BLaER1 (cell line): ENCODE results near the gene PIGK.
"Not testable (repeated sequence)": the region's sequence is repeated elsewhere in the genome, so short reads cannot be mapped to it uniquely, and the experiment has no call there.

ENCODE experiments used
- H3K27ac ChIP-seq: shearing (Covaris generic); formaldehyde crosslinking; 2 replicates; pipeline ENCODE4 v1.8.1; 2022
- H3K27me3 ChIP-seq: shearing (Covaris generic); formaldehyde crosslinking; 2 replicates; pipeline ENCODE4 v1.8.1; 2022
- H3K36me3 ChIP-seq: shearing (Covaris generic); formaldehyde crosslinking; 2 replicates; pipeline ENCODE4 v1.8.1; 2022
- H3K4me1 ChIP-seq: shearing (Covaris generic); formaldehyde crosslinking; 2 replicates; pipeline ENCODE4 v1.8.1; 2022
- H3K4me2 ChIP-seq: shearing (Covaris generic); formaldehyde crosslinking; 2 replicates; pipeline ENCODE4 v1.8.1; 2022
- H3K4me3 ChIP-seq: shearing (Covaris generic); formaldehyde crosslinking; 2 replicates; pipeline ENCODE4 v1.8.1; 2022
- H3K9ac ChIP-seq: shearing (Covaris generic); formaldehyde crosslinking; 2 replicates; pipeline ENCODE4 v1.8.1; 2022
- H3K9me3 ChIP-seq: shearing (Covaris generic); formaldehyde crosslinking; 2 replicates; pipeline ENCODE4 v1.8.1; 2022
- H4K20me1 ChIP-seq: shearing (Covaris generic); formaldehyde crosslinking; 2 replicates; pipeline ENCODE4 v1.8.1; 2022
- Cebpa-rat ChIP-seq: shearing (Covaris generic); IDR thresholded peaks from 2 replicates; pipeline ENCODE4 v1.8.1; 2022

PIGK gene

GRCh38 chr1:77164434-77164944 lies 54.7 kb downstream of the PIGK start:
- Histone ChIP-seq H4K20me1 (no peaks in the 10 kb centered on the region), H3K4me3 (no peak overlapping the region), H3K36me3 (peaks cover 9% of the 10 kb centered on the region), H3K4me1 (no peaks in the 10 kb centered on the region), H3K27ac (no peak overlapping the region), H3K27me3 (no peaks in the 10 kb centered on the region), H3K9ac (no peak overlapping the region), H3K9me3 (peaks cover 8% of the 10 kb centered on the region), H3K4me2 (no peak overlapping the region)
- TF ChIP-seq Cebpa-rat = no peak

- H4K20me1 ChIP-seq, H3K4me3 ChIP-seq, H3K4me1 ChIP-seq, H3K27ac ChIP-seq, H3K27me3 ChIP-seq, H3K9ac ChIP-seq, H3K4me2 ChIP-seq: not testable (repeated sequence)
- H3K36me3 ChIP-seq = peaks cover 27% of the 10 kb centered on the region
- peaks cover 28% of the 10 kb centered on the region for H3K9me3 ChIP-seq
Measured at GRCh38 chr1:77159706-77160105, 59.5 kb downstream of the PIGK start.

- no peak for TF ChIP-seq Cebpa-rat
- Histone ChIP-seq H3K4me1 (no peaks in the 10 kb centered on the region), H3K27me3 (no peaks in the 10 kb centered on the region), H4K20me1 (no peaks in the 10 kb centered on the region), H3K4me3 (no peak overlapping the region), H3K4me2 (no peak overlapping the region), H3K27ac (no peak overlapping the region), H3K36me3 (peaks cover 27% of the 10 kb centered on the region), H3K9me3 (peaks cover 33% of the 10 kb centered on the region), H3K9ac (no peak overlapping the region)
Measured at GRCh38 chr1:77156214-77156613, 63.0 kb downstream of the PIGK start.

GRCh38 chr1:77146270-77146669 lies 73.0 kb downstream of the PIGK start:
- no peaks in the 10 kb centered on the region for H4K20me1 ChIP-seq
- TF ChIP-seq Cebpa-rat = no peak
- no peaks in the 10 kb centered on the region for H3K9me3 ChIP-seq
- H3K4me3 ChIP-seq = no peak overlapping the region
- H3K36me3 ChIP-seq = no peaks in the 10 kb centered on the region
- no peaks in the 10 kb centered on the region for H3K27me3 ChIP-seq
- no peak overlapping the region for H3K9ac ChIP-seq
- no peak overlapping the region for H3K4me2 ChIP-seq
- no peaks in the 10 kb centered on the region for H3K4me1 ChIP-seq
- H3K27ac ChIP-seq = no peak overlapping the region

- Histone ChIP-seq H3K27ac (no peak overlapping the region), H3K9ac (no peak overlapping the region), H3K4me2 (no peak overlapping the region), H3K4me3 (no peak overlapping the region), H3K4me1 (no peaks in the 10 kb centered on the region), H4K20me1 (no peaks in the 10 kb centered on the region), H3K36me3 (no peaks in the 10 kb centered on the region), H3K27me3 (no peaks in the 10 kb centered on the region), H3K9me3 (no peaks in the 10 kb centered on the region)
- no peak for TF ChIP-seq Cebpa-rat
Measured at GRCh38 chr1:77143529-77144121, 75.6 kb downstream of the PIGK start.

- Histone ChIP-seq H3K36me3 (no peaks in the 10 kb centered on the region), H3K9me3 (no peaks in the 10 kb centered on the region), H3K9ac (no peak overlapping the region), H3K27ac (no peak overlapping the region), H4K20me1 (no peaks in the 10 kb centered on the region), H3K4me2 (no peak overlapping the region), H3K27me3 (no peaks in the 10 kb centered on the region), H3K4me3 (no peak overlapping the region), H3K4me1 (no peaks in the 10 kb centered on the region)
- TF ChIP-seq Cebpa-rat = no peak
Measured at GRCh38 chr1:77139389-77139788, 79.8 kb downstream of the PIGK start.

- no peak overlapping the region for H3K4me3 ChIP-seq
- no peak overlapping the region for H3K4me2 ChIP-seq
- TF ChIP-seq Cebpa-rat = no peak
- H3K9me3 ChIP-seq = no peaks in the 10 kb centered on the region
- H3K27me3 ChIP-seq = no peaks in the 10 kb centered on the region
- no peaks in the 10 kb centered on the region for H4K20me1 ChIP-seq
- no peak overlapping the region for H3K9ac ChIP-seq
- no peak overlapping the region for H3K27ac ChIP-seq
- H3K4me1 ChIP-seq = no peaks in the 10 kb centered on the region
- no peaks in the 10 kb centered on the region for H3K36me3 ChIP-seq
Measured at GRCh38 chr1:77134359-77134758, 84.9 kb downstream of the PIGK start.

GRCh38 chr1:77133731-77134358 lies 85.4 kb downstream of the PIGK start:
- H3K4me3 ChIP-seq = no peak overlapping the region
- no peaks in the 10 kb centered on the region for H3K27me3 ChIP-seq
- no peak overlapping the region for H3K4me2 ChIP-seq
- H3K4me1 ChIP-seq = no peaks in the 10 kb centered on the region
- H4K20me1 ChIP-seq = no peaks in the 10 kb centered on the region
- no peaks in the 10 kb centered on the region for H3K9me3 ChIP-seq
- TF ChIP-seq Cebpa-rat = no peak
- H3K27ac ChIP-seq = no peak overlapping the region
- no peaks in the 10 kb centered on the region for H3K36me3 ChIP-seq
- no peak overlapping the region for H3K9ac ChIP-seq

GRCh38 chr1:77126307-77126706 lies 92.9 kb downstream of the PIGK start:
- no peaks in the 10 kb centered on the region for H3K36me3 ChIP-seq
- no peak overlapping the region for H3K9ac ChIP-seq
- no peaks in the 10 kb centered on the region for H4K20me1 ChIP-seq
- H3K9me3 ChIP-seq = no peaks in the 10 kb centered on the region
- H3K4me1 ChIP-seq = no peaks in the 10 kb centered on the region
- H3K27me3 ChIP-seq = no peaks in the 10 kb centered on the region
- no peak overlapping the region for H3K4me2 ChIP-seq
- no peak for TF ChIP-seq Cebpa-rat
- no peak overlapping the region for H3K4me3 ChIP-seq
- H3K27ac ChIP-seq = no peak overlapping the region

- H3K9me3 ChIP-seq = no peaks in the 10 kb centered on the region
Measured at GRCh38 chr1:77121503-77121902, 97.7 kb downstream of the PIGK start.

More at GRCh38 chr1:77121503-77121902, 97.7 kb downstream of the PIGK start:
- Histone ChIP-seq H4K20me1 (no peaks in the 10 kb centered on the region), H3K4me3 (no peak overlapping the region), H3K36me3 (no peaks in the 10 kb centered on the region), H3K27ac (no peak overlapping the region), H3K4me2 (no peak overlapping the region), H3K27me3 (no peaks in the 10 kb centered on the region), H3K9ac (no peak overlapping the region), H3K4me1 (no peaks in the 10 kb centered on the region)
- no peak for TF ChIP-seq Cebpa-rat
